IPS-15b (cell line): ENCODE results near the gene PON2.
A peak's percentile ranks its signal among the peaks of the same experiment; 100 is the strongest.

Experiments
- H3K27me3 ChIP-seq: one replicate; pipeline ENCODE4 v1.6.1; 2013; ENCODE audit warnings: low read length; ENCODE audit not compliant: control insufficient read depth, insufficient read depth
- H3K36me3 ChIP-seq: one replicate; pipeline ENCODE4 v1.6.1; 2013; ENCODE audit warnings: low read length; ENCODE audit not compliant: control insufficient read depth, insufficient read depth
- H3K4me1 ChIP-seq: one replicate; pipeline ENCODE4 v1.6.1; 2013; ENCODE audit warnings: mild to moderate bottlenecking, low read length; ENCODE audit not compliant: control insufficient read depth, insufficient read depth
- H3K4me3 ChIP-seq: one replicate; pipeline ENCODE4 v1.5.1; 2013; ENCODE audit warnings: low read depth, low read length
- H3K9ac ChIP-seq: one replicate; pipeline ENCODE4 v1.6.1; 2013; ENCODE audit warnings: low read depth, mild to moderate bottlenecking, low read length
- H3K9me3 ChIP-seq: one replicate; pipeline ENCODE4 v1.6.1; 2013; ENCODE audit warnings: mild to moderate bottlenecking, low read length; ENCODE audit not compliant: control insufficient read depth, insufficient read depth

PON2 gene

GRCh38 chr7:95434557-95435421 lies at the start of gene PON2:
TSS of gene PON2 (minus strand) at chr7:95435028. CDS start at chr7:95434951, 77 bp downstream.
- Histone ChIP-seq H3K27me3 (no peaks in the 10 kb centered on the region), H3K9me3 (no peaks in the 10 kb centered on the region), H3K36me3 (no peaks in the 10 kb centered on the region), H3K9ac (peak within 1 kb of the TSS; percentile 77), H3K4me1 (peaks cover 4% of the 10 kb centered on the region), H3K4me3 (peak within 1 kb of the TSS; percentile 89)

- Histone ChIP-seq H3K9ac (no peak overlapping the region), H3K9me3 (no peaks in the 10 kb centered on the region), H3K4me1 (peaks cover 10% of the 10 kb centered on the region), H3K27me3 (no peaks in the 10 kb centered on the region), H3K4me3 (no peak overlapping the region), H3K36me3 (no peaks in the 10 kb centered on the region)
Observed at GRCh38 chr7:95482424-95482823, 47.6 kb upstream of the PON2 start.

- peaks cover 11% of the 10 kb centered on the region for H3K4me1 ChIP-seq
- H3K4me3 ChIP-seq, result no peak overlapping the region
- no peaks in the 10 kb centered on the region for H3K27me3 ChIP-seq
- no peak overlapping the region for H3K9ac ChIP-seq
- H3K36me3 ChIP-seq, result no peaks in the 10 kb centered on the region
- no peaks in the 10 kb centered on the region for H3K9me3 ChIP-seq
Observed at GRCh38 chr7:95481271-95482165, 46.7 kb upstream of the PON2 start.

GRCh38 chr7:95479992-95480624 lies 45.3 kb upstream of the PON2 start:
- H3K9me3 ChIP-seq, result no peaks in the 10 kb centered on the region
- H3K9ac ChIP-seq, result no peak overlapping the region
- no peaks in the 10 kb centered on the region for H3K36me3 ChIP-seq
- H3K4me1 ChIP-seq, result peaks cover 4% of the 10 kb centered on the region
- H3K27me3 ChIP-seq, result no peaks in the 10 kb centered on the region
- H3K4me3 ChIP-seq, result no peak overlapping the region

- Histone ChIP-seq H3K9ac (no peak overlapping the region), H3K4me1 (peaks cover 2% of the 10 kb centered on the region), H3K36me3 (no peaks in the 10 kb centered on the region), H3K27me3 (no peaks in the 10 kb centered on the region), H3K9me3 (no peaks in the 10 kb centered on the region), H3K4me3 (no peak overlapping the region)
Observed at GRCh38 chr7:95478272-95479037, 43.6 kb upstream of the PON2 start.

- Histone ChIP-seq H3K4me3 (no peak overlapping the region), H3K27me3 (no peaks in the 10 kb centered on the region), H3K36me3 (no peaks in the 10 kb centered on the region), H3K9me3 (no peaks in the 10 kb centered on the region), H3K4me1 (peaks cover 2% of the 10 kb centered on the region), H3K9ac (no peak overlapping the region)
Observed at GRCh38 chr7:95476904-95477594, 42.2 kb upstream of the PON2 start.

GRCh38 chr7:95476072-95476847 lies 41.4 kb upstream of the PON2 start:
- Histone ChIP-seq H3K4me3 (no peak overlapping the region), H3K9me3 (no peaks in the 10 kb centered on the region), H3K4me1 (peaks cover 4% of the 10 kb centered on the region), H3K36me3 (no peaks in the 10 kb centered on the region), H3K27me3 (no peaks in the 10 kb centered on the region), H3K9ac (no peak overlapping the region)

GRCh38 chr7:95473276-95473985 lies 38.6 kb upstream of the PON2 start:
- no peaks in the 10 kb centered on the region for H3K9me3 ChIP-seq
- H3K4me1 ChIP-seq, result peaks cover 16% of the 10 kb centered on the region

GRCh38 chr7:95472581-95473161 lies 37.8 kb upstream of the PON2 start:
- no peaks in the 10 kb centered on the region for H3K9me3 ChIP-seq
- H3K27me3 ChIP-seq, result no peaks in the 10 kb centered on the region
- no peak overlapping the region for H3K4me3 ChIP-seq
- no peak overlapping the region for H3K9ac ChIP-seq
- H3K36me3 ChIP-seq, result no peaks in the 10 kb centered on the region
- H3K4me1 ChIP-seq, result peaks cover 18% of the 10 kb centered on the region

More at GRCh38 chr7:95473276-95473985, 38.6 kb upstream of the PON2 start:
- no peak overlapping the region for H3K9ac ChIP-seq
- no peak overlapping the region for H3K4me3 ChIP-seq
- H3K36me3 ChIP-seq, result no peaks in the 10 kb centered on the region
- H3K27me3 ChIP-seq, result no peaks in the 10 kb centered on the region
